Measurements from ENCODE around the gene B9D1.
A peak's percentile ranks its signal among the peaks of the same experiment; 100 is the strongest.

B9D1 gene

DNA sequence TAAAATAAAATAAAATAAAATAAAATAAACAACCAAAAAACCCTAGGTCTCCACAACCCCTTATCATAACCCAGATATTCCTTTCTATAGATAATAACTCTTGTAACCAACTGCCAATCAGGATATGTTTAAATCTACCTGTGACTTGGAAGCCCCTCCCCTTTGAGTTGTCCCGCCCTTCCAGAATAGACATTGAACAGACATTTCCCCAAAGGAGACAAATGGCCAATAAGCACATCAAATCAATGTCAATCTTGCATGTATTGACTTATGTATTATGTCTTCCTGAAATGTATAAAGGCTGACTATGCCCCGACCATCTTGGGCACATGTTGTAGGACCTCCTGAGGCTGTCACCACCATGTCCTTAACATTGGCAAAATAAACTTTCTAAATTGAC lies 14.3 kb upstream of the B9D1 start:
- Histone ChIP-seq H3K27me3 (no peaks in the 10 kb centered on the region), H3K4me3 (peak overlapping the region; percentile 78), H3K4me2 (peak overlapping the region; percentile 90), H4K20me1 (peaks cover 22% of the 10 kb centered on the region), H3K9me3 (no peaks in the 10 kb centered on the region), H3K4me1 (peaks cover 31% of the 10 kb centered on the region), H3K9ac (no peak overlapping the region), H3K27ac (no peak overlapping the region), H3K36me3 (peaks cover 28% of the 10 kb centered on the region)
- no peak for TF ChIP-seq Cebpa-rat (IDR thresholded peaks at IDR 0.05)

- Histone ChIP-seq H3K4me2 (no peak overlapping the region), H4K20me1 (peaks cover 32% of the 10 kb centered on the region), H3K27me3 (no peaks in the 10 kb centered on the region), H3K9me3 (no peaks in the 10 kb centered on the region), H3K4me3 (no peak overlapping the region), H3K4me1 (peaks cover 42% of the 10 kb centered on the region), H3K36me3 (peaks cover 18% of the 10 kb centered on the region), H3K27ac (no peak overlapping the region), H3K9ac (no peak overlapping the region)
- no peak for TF ChIP-seq Cebpa-rat (IDR thresholded peaks at IDR 0.05)
Observed at GRCh38 chr17:19375732-19376131, 13.2 kb upstream of the B9D1 start.

DNA sequence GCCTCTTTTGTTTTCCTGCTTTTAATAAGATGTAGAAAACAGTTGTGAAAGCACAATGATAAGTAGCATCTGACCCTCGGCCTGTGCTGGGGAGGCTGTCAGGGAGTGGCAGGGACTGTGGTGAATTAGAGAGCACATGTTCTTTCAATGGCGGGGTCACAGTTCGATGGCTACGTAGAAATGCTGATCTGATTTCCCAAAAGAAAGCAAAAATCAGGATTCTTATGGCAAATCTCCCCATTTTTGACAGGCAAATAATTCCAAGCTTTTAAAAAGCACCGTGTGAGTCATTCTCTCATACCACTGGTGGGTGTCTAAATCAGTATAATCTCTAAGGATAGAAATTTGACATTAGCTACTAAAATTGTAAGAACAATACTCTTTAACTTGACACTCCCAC lies 11.6 kb upstream of the B9D1 start:
- Histone ChIP-seq H3K27me3 (no peaks in the 10 kb centered on the region), H3K4me1 (peaks cover 51% of the 10 kb centered on the region), H3K9me3 (no peaks in the 10 kb centered on the region), H3K27ac (no peak overlapping the region), H3K4me2 (no peak overlapping the region), H4K20me1 (peaks cover 42% of the 10 kb centered on the region), H3K4me3 (no peak overlapping the region), H3K9ac (no peak overlapping the region), H3K36me3 (peaks cover 2% of the 10 kb centered on the region; the same call in 1 of the 2 replicates)
- no peak for TF ChIP-seq Cebpa-rat (IDR thresholded peaks at IDR 0.05)

- no peak overlapping the region for H3K9ac ChIP-seq
- no peak for TF ChIP-seq Cebpa-rat (IDR thresholded peaks at IDR 0.05)
- no peak overlapping the region for H3K27ac ChIP-seq
- no peaks in the 10 kb centered on the region for H3K27me3 ChIP-seq
- no peaks in the 10 kb centered on the region for H3K9me3 ChIP-seq
- H3K4me1 ChIP-seq: peaks cover 46% of the 10 kb centered on the region
- H4K20me1 ChIP-seq: peaks cover 43% of the 10 kb centered on the region
- no peaks in the 10 kb centered on the region for H3K36me3 ChIP-seq
- H3K4me3 ChIP-seq: no peak overlapping the region
- no peak overlapping the region for H3K4me2 ChIP-seq
Observed at GRCh38 chr17:19372866-19373504, 10.5 kb upstream of the B9D1 start.

DNA sequence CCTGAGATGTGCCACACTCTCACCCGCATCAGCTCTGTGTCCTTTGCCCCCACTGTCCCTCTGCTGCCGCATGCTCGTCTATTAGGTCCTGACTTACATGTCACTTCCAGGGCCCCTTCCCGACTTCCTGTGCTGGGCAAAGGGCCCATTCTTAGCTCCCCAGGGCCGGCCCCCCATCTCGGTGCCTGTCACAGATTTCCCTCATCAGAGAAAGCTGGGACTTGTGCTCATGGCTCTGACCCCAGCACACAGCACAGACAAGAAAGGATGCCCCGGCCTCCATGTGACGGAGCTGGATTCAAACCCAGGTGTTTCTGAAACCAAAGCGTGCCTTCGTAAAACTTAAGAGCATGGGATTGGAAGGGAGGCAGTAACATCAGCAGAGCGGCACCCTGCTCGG lies 9.9 kb upstream of the B9D1 start:
- no peak for TF ChIP-seq Cebpa-rat (IDR thresholded peaks at IDR 0.05)
- peaks cover 48% of the 10 kb centered on the region for H4K20me1 ChIP-seq
- no peaks in the 10 kb centered on the region for H3K9me3 ChIP-seq
- no peak overlapping the region for H3K4me3 ChIP-seq
- H3K9ac ChIP-seq: no peak overlapping the region
- H3K27me3 ChIP-seq: no peaks in the 10 kb centered on the region
- H3K4me2 ChIP-seq: peak overlapping the region; percentile 85
- peaks cover 46% of the 10 kb centered on the region for H3K4me1 ChIP-seq
- no peaks in the 10 kb centered on the region for H3K36me3 ChIP-seq
- H3K27ac ChIP-seq: no peak overlapping the region

GRCh38 chr17:19372011-19372370 lies 9.5 kb upstream of the B9D1 start:
- H3K4me1 ChIP-seq: peaks cover 43% of the 10 kb centered on the region

GRCh38 chr17:19371259-19372010 lies 8.9 kb upstream of the B9D1 start:
- H3K9ac ChIP-seq: no peak overlapping the region
- TF ChIP-seq Cebpa-rat (IDR thresholded peaks at IDR 0.05): no peak
- no peaks in the 10 kb centered on the region for H3K36me3 ChIP-seq
- peak overlapping the region; percentile 85 for H3K4me2 ChIP-seq
- no peaks in the 10 kb centered on the region for H3K27me3 ChIP-seq
- H3K9me3 ChIP-seq: no peaks in the 10 kb centered on the region
- peaks cover 37% of the 10 kb centered on the region for H3K4me1 ChIP-seq
- H3K27ac ChIP-seq: no peak overlapping the region
- H4K20me1 ChIP-seq: peaks cover 48% of the 10 kb centered on the region
- H3K4me3 ChIP-seq: no peak overlapping the region

More at GRCh38 chr17:19372011-19372370, 9.5 kb upstream of the B9D1 start:
- Histone ChIP-seq H3K4me3 (no peak overlapping the region), H3K27ac (no peak overlapping the region), H3K9ac (no peak overlapping the region), H3K4me2 (peak overlapping the region; percentile 85), H4K20me1 (peaks cover 48% of the 10 kb centered on the region), H3K27me3 (no peaks in the 10 kb centered on the region), H3K9me3 (no peaks in the 10 kb centered on the region), H3K36me3 (no peaks in the 10 kb centered on the region)
- TF ChIP-seq Cebpa-rat (IDR thresholded peaks at IDR 0.05): no peak

GRCh38 chr17:19370493-19370960 lies 8.0 kb upstream of the B9D1 start:
- Histone ChIP-seq H3K27me3 (no peaks in the 10 kb centered on the region), H3K4me3 (no peak overlapping the region), H3K27ac (no peak overlapping the region), H3K4me2 (peak overlapping the region; percentile 85), H3K4me1 (peaks cover 35% of the 10 kb centered on the region), H3K9me3 (no peaks in the 10 kb centered on the region), H3K36me3 (no peaks in the 10 kb centered on the region), H3K9ac (no peak overlapping the region), H4K20me1 (peaks cover 48% of the 10 kb centered on the region)
- no peak for TF ChIP-seq Cebpa-rat (IDR thresholded peaks at IDR 0.05)

- peaks cover 48% of the 10 kb centered on the region for H4K20me1 ChIP-seq
- no peaks in the 10 kb centered on the region for H3K9me3 ChIP-seq
- no peak for TF ChIP-seq Cebpa-rat (IDR thresholded peaks at IDR 0.05)
- no peak overlapping the region for H3K9ac ChIP-seq
- peaks cover 35% of the 10 kb centered on the region for H3K4me1 ChIP-seq
- H3K27ac ChIP-seq: no peak overlapping the region
- H3K4me2 ChIP-seq: peak overlapping the region; percentile 85
- H3K27me3 ChIP-seq: 0 out of 2 replicates have a peak, but pooled peaks cover 3% of the 10 kb centered on the region
- no peaks in the 10 kb centered on the region for H3K36me3 ChIP-seq
- H3K4me3 ChIP-seq: no peak overlapping the region
Observed at GRCh38 chr17:19369846-19370492, 7.4 kb upstream of the B9D1 start.

All from BLaER1 (cell line).